ENCODE results near the gene ITIH4.

ITIH4 gene

GRCh38 chr3:52848617-52849016 is 18.1 kb upstream of the ITIH4 start:
- DNase-seq (ENCODE audit: low spot score) = no peak

GRCh38 chr3:52847726-52848125 is 17.3 kb upstream of the ITIH4 start:
- DNase-seq (ENCODE audit: low spot score) = no peak

- no peak for DNase-seq (ENCODE audit: low spot score)
Measured at GRCh38 chr3:52847241-52847640, 16.8 kb upstream of the ITIH4 start.

- no peak for DNase-seq (ENCODE audit: low spot score)
Measured at GRCh38 chr3:52846432-52846965, 16.0 kb upstream of the ITIH4 start.

GRCh38 chr3:52845691-52846431 is 15.4 kb upstream of the ITIH4 start:
- no peak for DNase-seq (ENCODE audit: low spot score)

- no peak for DNase-seq (ENCODE audit: low spot score)
Measured at GRCh38 chr3:52845157-52845556, 14.7 kb upstream of the ITIH4 start.

- no peak for DNase-seq (ENCODE audit: low spot score)
Measured at GRCh38 chr3:52844290-52844975, 14.0 kb upstream of the ITIH4 start.

GRCh38 chr3:52843881-52844280 is 13.4 kb upstream of the ITIH4 start:
- no peak for DNase-seq (ENCODE audit: low spot score)

GRCh38 chr3:52843108-52843865 is 12.8 kb upstream of the ITIH4 start:
- DNase-seq (ENCODE audit: low spot score) = no peak

- no peak for DNase-seq (ENCODE audit: low spot score)
Measured at GRCh38 chr3:52842424-52842823, 12.0 kb upstream of the ITIH4 start.

GRCh38 chr3:52841981-52842340 is 11.5 kb upstream of the ITIH4 start:
- no peak for DNase-seq (ENCODE audit: low spot score)

- no peak for DNase-seq (ENCODE audit: low spot score)
Measured at GRCh38 chr3:52841211-52841980, 10.9 kb upstream of the ITIH4 start.

GRCh38 chr3:52839892-52840545 is 9.5 kb upstream of the ITIH4 start:
- no peak for DNase-seq (ENCODE audit: low spot score)

GRCh38 chr3:52839268-52839575 is 8.8 kb upstream of the ITIH4 start:
- no peak for DNase-seq (ENCODE audit: low spot score)

GRCh38 chr3:52838561-52839267 is 8.2 kb upstream of the ITIH4 start:
- no peak for DNase-seq (ENCODE audit: low spot score)

- DNase-seq (ENCODE audit: low spot score) = no peak
Measured at GRCh38 chr3:52836986-52837385, 6.5 kb upstream of the ITIH4 start.

- no peak for DNase-seq (ENCODE audit: low spot score)
Measured at GRCh38 chr3:52836471-52836845, 6.0 kb upstream of the ITIH4 start.

- DNase-seq (ENCODE audit: low spot score) = no peak
Measured at GRCh38 chr3:52835766-52836470, 5.4 kb upstream of the ITIH4 start.

- DNase-seq (ENCODE audit: low spot score) = no peak
Measured at GRCh38 chr3:52834871-52835501, 4.5 kb upstream of the ITIH4 start, which contains the start of gene MUSTN1. Gene MUSTN1, minus strand, starts transcription at chr3:52835019. Its CDS starts 71 bp downstream, at chr3:52834948.

GRCh38 chr3:52833202-52833601 is 2.7 kb upstream of the ITIH4 start:
- no peak for DNase-seq (ENCODE audit: low spot score)
